NCI-H146 (cell line): ENCODE measurements around the gene AP1G2.
"Not testable (repeated sequence)": the region's sequence is repeated elsewhere in the genome, so short reads cannot be mapped to it uniquely, and the experiment has no call there.

Experiments used
- DNase-seq: peaks from one replicate; lab custom pipeline; 2025; lab: John Stamatoyannopoulos, UW

AP1G2 gene

DNA sequence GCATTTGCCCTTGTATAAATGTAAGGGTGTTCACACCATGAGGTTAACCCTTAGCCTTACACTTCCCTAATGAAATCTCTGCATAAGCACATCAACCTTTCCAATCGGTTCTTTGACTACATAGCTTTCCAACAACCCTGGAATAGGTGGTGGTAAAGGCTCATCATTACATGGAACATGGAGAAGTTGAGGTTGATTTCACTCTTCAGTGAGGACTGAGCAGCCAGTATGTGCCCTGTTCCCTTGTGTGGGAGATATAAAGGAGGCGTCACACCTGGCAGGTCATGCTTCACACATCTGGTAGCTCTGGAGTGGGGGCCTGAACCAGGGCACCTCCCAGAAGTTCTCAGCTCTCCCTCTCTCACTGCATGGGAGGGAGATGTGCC lies 32.7 kb upstream of the AP1G2 start:
- DNase-seq: no peak

GRCh38 chr14:23594191-23594590 lies 26.6 kb upstream of the AP1G2 start:
- not testable (repeated sequence) for DNase-seq

DNA sequence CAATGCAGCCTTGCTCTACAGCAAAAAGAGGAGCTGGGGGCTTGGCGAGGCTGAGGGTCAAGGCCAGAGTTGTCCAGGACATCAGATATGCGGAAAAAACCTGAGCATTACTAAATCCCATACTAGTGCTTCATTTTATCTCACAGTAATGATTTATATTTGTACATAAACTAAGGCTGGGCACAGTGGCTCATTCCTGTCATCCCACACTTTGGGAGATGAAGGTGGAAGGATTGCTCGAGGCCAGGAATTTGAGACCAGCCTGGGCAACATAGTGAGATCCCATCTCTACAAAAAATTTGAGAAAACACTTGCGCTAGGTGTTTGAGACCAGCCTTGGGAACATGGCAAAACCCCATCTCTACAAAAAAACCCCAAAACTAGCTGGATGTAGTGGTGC lies 22.6 kb upstream of the AP1G2 start:
- DNase-seq: no peak

DNA sequence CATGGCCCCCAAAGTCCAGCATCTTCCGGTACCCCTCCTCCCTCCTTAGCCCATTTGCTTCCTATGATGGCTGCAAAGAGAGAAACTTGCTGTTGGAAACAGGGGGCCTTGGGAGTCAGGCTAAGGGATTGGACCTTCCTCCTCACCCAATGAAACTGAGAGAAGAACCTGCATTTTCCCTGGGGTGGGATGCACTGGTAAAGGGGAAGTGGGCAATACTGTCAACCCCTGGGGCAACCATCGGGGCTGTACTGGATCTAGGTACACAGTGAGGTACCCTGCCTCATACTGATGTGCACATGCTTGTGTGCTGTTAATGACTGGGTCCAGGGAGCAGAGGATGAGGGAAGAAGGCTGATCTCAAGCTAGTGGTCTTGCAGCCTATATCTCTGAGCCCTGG lies 22.0 kb upstream of the AP1G2 start:
- no peak for DNase-seq

DNA sequence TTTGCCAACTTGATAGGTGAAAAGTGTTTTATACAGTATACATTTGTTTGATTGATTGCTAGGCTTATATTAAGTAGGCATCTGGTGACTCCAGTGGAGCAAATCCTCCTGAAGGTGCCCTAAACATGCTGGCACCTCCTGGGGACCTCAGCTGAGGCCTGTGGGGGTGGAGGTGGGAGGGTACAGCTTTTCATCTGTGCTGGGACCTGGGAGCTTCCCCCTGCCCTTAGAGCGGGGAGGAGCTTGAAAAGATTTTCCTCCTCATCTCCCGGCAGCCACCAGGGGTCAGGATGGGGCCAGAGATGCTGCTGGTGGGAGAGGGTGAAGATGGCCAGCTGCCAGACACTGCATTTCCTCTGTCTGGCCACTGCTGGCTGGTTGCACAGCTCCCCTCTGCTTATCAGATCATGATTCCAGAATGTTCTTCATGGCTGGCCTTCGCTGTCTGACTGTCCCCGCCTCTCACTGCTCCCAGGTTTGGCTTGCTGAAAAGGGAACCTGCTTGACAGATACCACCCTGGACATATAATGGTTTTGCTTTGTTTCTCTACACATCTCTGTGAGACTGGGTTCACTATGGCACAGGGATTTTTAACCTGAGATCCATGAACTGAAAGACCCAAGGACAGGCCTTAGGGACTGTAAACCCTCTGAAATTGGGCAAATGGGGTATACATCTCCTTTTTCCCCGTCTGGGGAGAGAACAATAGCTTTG lies 21.4 kb upstream of the AP1G2 start:
- DNase-seq: peak; percentile 83

GRCh38 chr14:23584527-23585203 lies 17.1 kb upstream of the AP1G2 start:
- DNase-seq: not testable (repeated sequence)

- not testable (repeated sequence) for DNase-seq
Measured at GRCh38 chr14:23583761-23584526, 16.4 kb upstream of the AP1G2 start.

- DNase-seq: no peak
Measured at GRCh38 chr14:23582906-23583760, 15.5 kb upstream of the AP1G2 start.

- DNase-seq: no peak
Measured at GRCh38 chr14:23580948-23581281, 13.3 kb upstream of the AP1G2 start.

DNA sequence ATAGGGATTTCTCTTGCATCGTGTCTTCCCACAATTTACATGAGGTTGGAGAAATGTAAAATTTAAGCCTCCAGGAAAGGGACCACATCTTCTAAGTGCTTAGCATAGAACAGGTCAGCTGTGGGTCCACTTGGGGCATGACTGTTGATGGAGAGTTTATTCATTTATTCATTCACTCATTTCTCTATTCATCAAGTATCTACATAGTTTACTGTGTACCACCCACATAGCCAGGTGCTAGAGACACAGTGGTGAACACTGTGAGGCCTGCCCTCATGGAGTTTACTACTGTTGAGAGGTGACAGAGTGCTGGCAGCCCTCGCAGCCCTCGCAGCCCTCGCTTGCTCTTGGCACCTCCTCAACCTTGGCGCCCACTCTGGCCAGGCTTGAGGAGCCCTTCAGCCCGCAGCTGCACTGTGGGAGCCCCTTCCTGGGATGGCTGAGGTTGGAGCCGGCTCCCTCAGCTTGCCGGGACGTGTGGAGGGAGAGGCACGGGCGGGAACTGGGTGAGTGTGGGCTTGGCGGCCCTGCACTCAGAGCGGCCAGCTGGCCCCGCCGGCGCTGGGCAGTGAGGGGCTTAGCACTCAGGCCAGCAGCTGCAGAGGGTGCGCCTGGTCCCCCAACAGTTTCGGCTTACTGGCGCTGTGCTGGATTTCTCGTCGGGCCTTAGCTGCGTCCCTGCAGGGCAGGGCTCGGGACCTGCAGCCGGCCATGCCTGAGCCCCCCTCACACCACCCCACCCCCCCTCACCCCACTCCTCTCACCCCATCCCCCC lies 12.7 kb upstream of the AP1G2 start:
- DNase-seq: no peak

- DNase-seq: no peak
Measured at GRCh38 chr14:23579739-23580138, 12.1 kb upstream of the AP1G2 start.

- DNase-seq: no peak
Measured at GRCh38 chr14:23579311-23579630, 11.7 kb upstream of the AP1G2 start.

- DNase-seq: peak; percentile 62
Measured at GRCh38 chr14:23578560-23579310, 11.1 kb upstream of the AP1G2 start, which contains the start of gene JPH4. Gene JPH4, minus strand, starts transcription at chr14:23578790. Its CDS starts 1,337 bp downstream, at chr14:23577453.

- DNase-seq: peak; percentile 45
Measured at GRCh38 chr14:23577710-23578392, 10.3 kb upstream of the AP1G2 start.

- peak; percentile 64 for DNase-seq
Measured at GRCh38 chr14:23577004-23577681, 9.6 kb upstream of the AP1G2 start.

- DNase-seq: peak; percentile 66
Measured at GRCh38 chr14:23573384-23574015, 5.9 kb upstream of the AP1G2 start.

GRCh38 chr14:23572836-23573235 lies 5.2 kb upstream of the AP1G2 start:
- no peak for DNase-seq

GRCh38 chr14:23572524-23572828 lies 4.9 kb upstream of the AP1G2 start:
- no peak for DNase-seq
